Body of pancreas (tissue), 4 donors: ENCODE data around the gene DOC2A. TPM values are rescaled to one million over a fixed set of nuclear protein-coding genes. Genes with fewer than 3 reads are reported as not detected.
"Not testable (repeated sequence)": the region's sequence is repeated elsewhere in the genome, so short reads cannot be mapped to it uniquely, and the experiment has no call there.

Source experiments
- ATAC-seq: fragments of 150-250 bp; one replicate; pipeline ENCODE4 v1.9.1; 2016
- DNase-seq, 4 donors: peaks; one replicate each; pipeline ENCODE4 v3.0.0-alpha.2; 2019
- H3K27ac ChIP-seq, 4 donors: fragments of 200-600 bp; sonication (generic); 1 replicate in 3 of 4; 2 replicates in 1 of 4; pipeline versions ENCODE4 v1.5.1 to v1.6.1; 2016 to 2019; ENCODE audit warnings: mild to moderate bottlenecking in 1 of 4, mixed read lengths in 1 of 4, moderate library complexity in 1 of 4
- H3K27me3 ChIP-seq, 2 donors: fragments of 200-600 bp; sonication (generic); one replicate each; pipeline ENCODE4 v1.6.0; 2016; ENCODE audit warnings: mild to moderate bottlenecking in 1 of 2
- H3K36me3 ChIP-seq, 2 donors: fragments of 200-600 bp; sonication (generic); replicated peaks in 1 of 2; 2 replicates each; pipeline ENCODE4 v1.5.1; 2016; ENCODE audit warnings: low read depth in 2 of 2; ENCODE audit not compliant: insufficient read depth in 1 of 2
- H3K4me1 ChIP-seq: fragments of 200-600 bp; sonication (generic); one replicate; pipeline ENCODE4 v1.6.0; 2016
- H3K4me3 ChIP-seq, 2 donors: fragments of 200-600 bp; sonication (generic); 1 replicate in 1 of 2; 2 replicates in 1 of 2; pipeline ENCODE4 v1.5.1; 2016 to 2019
- H3K9me3 ChIP-seq, 3 donors: fragments of 200-600 bp; sonication (generic); 1 replicate in 2 of 3; 2 replicates in 1 of 3; pipeline ENCODE4 v1.5.1; 2016
- CTCF ChIP-seq, 7 experiments: fragments of 450-650 bp in 4 of 7; fragments of 200-600 bp in 3 of 7; sonication (generic) in 3 of 7; IDR thresholded peaks; one replicate each; pipeline ENCODE4 v1.5.1; 2016 to 2019; ENCODE audit warnings: antibody characterized with exemption in 7 of 7
- POLR2A ChIP-seq, 3 donors: fragments of 450-650 bp; IDR thresholded peaks; one replicate each; pipeline ENCODE4 v1.6.1; 2016; ENCODE audit warnings: antibody characterized with exemption in 3 of 3, mild to moderate bottlenecking in 2 of 3
- WGBS, 2 donors: methylation state at CpG; one replicate each; pipeline ENCODE4 v1.1.5; 2017; 5-methylcytosine and 5-hydroxymethylcytosine counted together
- intact Hi-C: fragments of 100-400 bp; cut with DNase I; formaldehyde crosslinking; loops from one replicate; pipeline ENCODE4 v1.15.1; 2023
- total RNA-seq, 2 donors: library from RNA; depleted of rRNA; stranded (reverse); fragments of >200 nt; gene quantifications; one replicate each; pipeline ENCODE4 v1.1.0, GENCODE V29; 2016

Gene DOC2A
- total RNA-seq, 2 donors from 2014 or later: 0.78 TPM; not detected in 1

DNA sequence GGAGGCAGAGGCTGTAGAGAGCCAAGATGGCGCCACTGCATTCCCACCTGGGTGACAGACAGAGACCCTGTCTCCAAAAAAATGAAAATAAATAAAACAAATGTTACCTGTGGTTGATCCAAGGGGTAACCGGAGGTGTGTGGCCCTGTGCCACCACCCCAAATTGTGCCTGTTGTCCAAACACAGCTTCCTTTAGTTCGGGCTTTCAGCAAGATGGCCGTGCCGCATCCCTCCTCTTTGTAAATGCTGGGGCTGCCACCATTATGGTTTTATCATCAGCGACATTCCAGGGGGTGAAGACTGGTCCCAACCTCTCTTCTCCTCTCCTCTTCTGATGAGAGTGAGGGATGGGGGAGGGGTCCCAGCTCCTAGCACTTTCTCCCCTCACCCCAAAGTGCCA is 12.1 kb upstream of the DOC2A start, which contains the start of gene C16orf92:
Gene C16orf92, plus strand, starts transcription at position 312 of the 400 bp plus-strand sequence. CDS start 143 bp downstream, outside the sequence.
- Histone ChIP-seq H3K27me3 (peaks cover 0 to 10% of the 10 kb centered on the region in 2 donors), H3K36me3 (no peaks in the 10 kb centered on the region), H3K4me3 (no peak within 1 kb of the TSS), H3K27ac (no peak within 1 kb of the TSS), H3K9me3 (no peaks in the 10 kb centered on the region), H3K4me1 (peaks cover 14% of the 10 kb centered on the region)
- ATAC-seq (no peak), DNase-seq (no peak)
- TF ChIP-seq POLR2A (IDR thresholded peaks at IDR 0.05) (no peak), CTCF (IDR thresholded peaks at IDR 0.05) (no peak)
- 58 to 67% methylated on average over 6 of the region's 6 CpGs for WGBS, 2 donors
- intact Hi-C loops: loop anchor here (10.0 kb wide), 1 partner anchor 328 kb away; no protein-coding TSS in a partner anchor

- Histone ChIP-seq H3K4me1 (peaks cover 14% of the 10 kb centered on the region), H3K4me3 (no peak overlapping the region), H3K27me3 (no peaks in the 10 kb centered on the region), H3K36me3 (no peaks in the 10 kb centered on the region), H3K27ac (no peak overlapping the region), H3K9me3 (no peaks in the 10 kb centered on the region)
- TF ChIP-seq POLR2A (IDR thresholded peaks at IDR 0.05): no peak
- TF ChIP-seq CTCF (IDR thresholded peaks at IDR 0.05): no peak
- 59 to 60% methylated on average over 4 of the region's 4 CpGs for WGBS, 2 donors
- DNase-seq (no peak), ATAC-seq (no peak)
- intact Hi-C loops: no loop called here
Measured at GRCh38 chr16:30018731-30019158, 7.9 kb upstream of the DOC2A start.

DNA sequence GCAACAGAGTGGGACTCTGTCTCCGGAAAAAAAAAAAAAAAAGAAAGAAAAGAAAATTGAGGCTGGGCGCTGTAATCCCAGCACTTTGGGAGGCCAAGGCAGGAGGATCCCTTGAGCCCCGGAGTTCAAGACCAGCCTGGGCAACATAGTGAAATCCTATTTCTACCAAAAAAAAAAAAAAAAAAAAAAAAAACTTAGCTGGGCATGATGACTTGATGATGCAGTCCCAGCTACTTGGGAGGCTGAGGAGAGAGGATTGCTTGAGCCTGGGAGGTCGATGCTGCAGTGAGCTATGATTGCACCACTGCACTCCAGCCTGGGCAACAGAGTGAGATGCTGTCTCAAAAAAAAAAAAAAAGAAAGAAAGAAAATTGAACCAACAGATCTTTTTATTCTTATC is 7.1 kb upstream of the DOC2A start:
- peaks cover 14% of the 10 kb centered on the region for H3K4me1 ChIP-seq
- H3K9me3 ChIP-seq, intact Hi-C loops, H3K27ac ChIP-seq, ATAC-seq, H3K4me3 ChIP-seq, H3K27me3 ChIP-seq, H3K36me3 ChIP-seq, DNase-seq: not testable (repeated sequence)
- WGBS, 2 donors: 72 to 76% methylated on average over 4 of the region's 4 CpGs

GRCh38 chr16:30017277-30017656 is 6.4 kb upstream of the DOC2A start:
- H3K27me3 ChIP-seq: no peaks in the 10 kb centered on the region
- peaks cover 14% of the 10 kb centered on the region for H3K4me1 ChIP-seq
- no peak for TF ChIP-seq POLR2A (IDR thresholded peaks at IDR 0.05)
- TF ChIP-seq CTCF (IDR thresholded peaks at IDR 0.05): no peak
- no peaks in the 10 kb centered on the region for H3K36me3 ChIP-seq
- intact Hi-C loops: no loop called here
- 95 to 97% methylated on average over 2 of the region's 2 CpGs for WGBS, 2 donors
- H3K4me3 ChIP-seq: no peak overlapping the region
- DNase-seq (no peak), ATAC-seq (no peak)
- no peak overlapping the region for H3K27ac ChIP-seq
- H3K9me3 ChIP-seq: no peaks in the 10 kb centered on the region

- no peak overlapping the region for H3K4me3 ChIP-seq
- peaks cover 0 to under 1% of the 10 kb centered on the region in 2 donors for H3K27me3 ChIP-seq
- no peak overlapping the region for H3K27ac ChIP-seq
- TF ChIP-seq POLR2A (IDR thresholded peaks at IDR 0.05): no peak
- no peak for TF ChIP-seq CTCF (IDR thresholded peaks at IDR 0.05)
- DNase-seq (no peak), ATAC-seq (no peak)
- 56 to 60% methylated on average over 8 of the region's 8 CpGs for WGBS, 2 donors
- H3K4me1 ChIP-seq: peaks cover 12% of the 10 kb centered on the region
- no peaks in the 10 kb centered on the region for H3K36me3 ChIP-seq
- intact Hi-C loops: no loop called here
- no peaks in the 10 kb centered on the region for H3K9me3 ChIP-seq
Measured at GRCh38 chr16:30016555-30017276, 5.9 kb upstream of the DOC2A start.

DNA sequence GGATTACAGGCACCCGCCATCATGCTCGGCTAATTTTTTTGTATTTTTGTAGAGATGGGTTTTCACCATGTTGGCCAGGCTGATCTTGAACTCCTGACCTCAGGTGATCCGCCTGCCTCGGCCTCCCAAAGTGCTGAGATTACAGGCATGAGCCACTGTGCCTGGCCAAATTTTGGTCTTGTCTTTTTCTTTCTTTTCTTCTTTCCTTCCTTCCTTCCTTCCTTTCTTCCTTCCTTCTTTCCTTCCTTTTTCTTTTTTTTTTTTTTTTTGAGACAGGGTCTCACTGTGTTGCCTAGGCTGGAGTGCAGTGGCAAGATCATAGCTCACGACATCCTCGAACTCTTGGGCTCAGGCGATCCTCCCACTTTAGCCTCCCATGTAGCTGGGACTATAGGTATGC is 4.6 kb upstream of the DOC2A start:
- intact Hi-C loops: not testable (repeated sequence)
- WGBS, 2 donors: 86 to 90% methylated on average over 7 of the region's 7 CpGs

DNA sequence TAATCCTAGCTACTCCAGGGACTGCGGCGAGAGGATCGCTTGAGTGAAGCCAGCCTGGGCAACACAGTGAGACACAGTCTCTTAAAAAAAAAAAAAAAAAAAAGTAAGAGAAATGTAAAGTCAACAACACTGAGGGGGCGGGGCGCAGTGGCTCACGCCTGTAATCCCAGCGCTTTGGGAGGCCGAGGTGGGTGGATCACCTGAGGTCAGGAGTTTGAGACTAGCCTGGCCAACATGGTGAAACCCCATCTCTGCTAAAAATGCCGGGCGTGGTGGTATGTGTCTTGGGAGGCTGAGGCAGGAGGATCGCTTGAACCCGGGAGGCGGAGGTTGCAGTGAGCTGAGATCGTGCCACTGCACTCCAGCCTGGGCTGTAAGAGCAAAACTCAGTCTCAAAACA is 1.8 kb upstream of the DOC2A start:
- peaks cover 3 to 20% of the 10 kb centered on the region in 2 donors for H3K27me3 ChIP-seq
- H3K9me3 ChIP-seq, intact Hi-C loops, ATAC-seq, DNase-seq, H3K27ac ChIP-seq, H3K36me3 ChIP-seq, H3K4me3 ChIP-seq: not testable (repeated sequence)
- 81 to 84% methylated on average over 14 of the region's 14 CpGs for WGBS, 2 donors
- H3K4me1 ChIP-seq: peaks cover 19% of the 10 kb centered on the region

More for the DNA sequence above, 4.6 kb upstream of the DOC2A start:
- not testable (repeated sequence) for ATAC-seq, H3K9me3 ChIP-seq, DNase-seq, H3K4me3 ChIP-seq, H3K36me3 ChIP-seq, H3K27ac ChIP-seq
- Histone ChIP-seq H3K4me1 (peaks cover 13% of the 10 kb centered on the region), H3K27me3 (peaks cover 0 to 11% of the 10 kb centered on the region in 2 donors)
